Gastroesophageal sphincter (tissue), 4 donors: Measurements from ENCODE around the gene UCK1. TPM values are rescaled to one million over a fixed set of nuclear protein-coding genes. Genes with fewer than 3 reads are reported as not detected.
A peak's percentile ranks its signal among the peaks of the same experiment; 100 is the strongest.

ENCODE experiments used
- ATAC-seq: fragments of 150-250 bp; one replicate; pipeline ENCODE4 v1.9.1; 2016; ENCODE audit warnings: mild to moderate bottlenecking, moderate library complexity
- H3K27ac ChIP-seq, 4 donors: fragments of 200-600 bp; sonication (generic) in 3 of 4; 1 replicate in 3 of 4; 2 replicates in 1 of 4; pipeline ENCODE4 v1.5.1; 2016 to 2019
- H3K27me3 ChIP-seq: fragments of 200-600 bp; sonication (generic); one replicate; pipeline ENCODE4 v1.5.1; 2019
- H3K36me3 ChIP-seq, 2 donors: fragments of 200-600 bp; sonication (generic); one replicate each; pipeline ENCODE4 v1.5.1; 2019; ENCODE audit warnings: control low read depth in 1 of 2
- H3K4me1 ChIP-seq, 3 donors: fragments of 200-600 bp; sonication (generic); 1 replicate in 2 of 3; 2 replicates in 1 of 3; pipeline ENCODE4 v1.5.1; 2016 to 2019; ENCODE audit warnings: control low read depth in 2 of 3
- H3K4me3 ChIP-seq, 2 donors: fragments of 200-600 bp; sonication (generic); one replicate each; pipeline ENCODE4 v1.5.1; 2019; ENCODE audit warnings: mild to moderate bottlenecking in 1 of 2, moderate library complexity in 1 of 2
- H3K9me3 ChIP-seq, 3 donors: fragments of 200-600 bp; sonication (generic); one replicate each; pipeline ENCODE4 v1.5.1; 2017 to 2019; ENCODE audit warnings: control low read depth in 2 of 3
- CTCF ChIP-seq, 4 experiments: fragments of 200-600 bp in 2 of 4; fragments of 450-650 bp in 2 of 4; sonication (generic) in 1 of 4; IDR thresholded peaks; one replicate each; pipeline ENCODE4 v1.5.1; 2017 to 2019; ENCODE audit warnings: antibody characterized with exemption in 4 of 4, mild to moderate bottlenecking in 2 of 4, moderate library complexity in 2 of 4
- EP300 ChIP-seq: sonication (generic); formaldehyde crosslinking; IDR thresholded peaks from one replicate; pipeline ENCODE4 v1.6.1; 2017; ENCODE audit warnings: antibody characterized with exemption, mild to moderate bottlenecking
- POLR2A ChIP-seq, 2 donors: fragments of 450-650 bp; IDR thresholded peaks; one replicate each; pipeline ENCODE4 v1.6.1; 2017; ENCODE audit warnings: antibody characterized with exemption in 2 of 2, mild to moderate bottlenecking in 2 of 2, moderate library complexity in 1 of 2
- POLR2AphosphoS5 ChIP-seq: sonication (generic); formaldehyde crosslinking; IDR thresholded peaks from one replicate; pipeline ENCODE4 v1.6.1; 2017; ENCODE audit warnings: antibody characterized with exemption
- WGBS, 2 donors: methylation state at CpG; one replicate each; pipeline ENCODE4 v1.1.5; 2018; ENCODE audit warnings: low coverage in 1 of 2; 5-methylcytosine and 5-hydroxymethylcytosine counted together
- total RNA-seq, 4 donors: library from RNA; depleted of rRNA; stranded (reverse); fragments of >200 nt; gene quantifications; one replicate each; pipeline ENCODE4 v1.1.0, GENCODE V29; 2016

UCK1 gene
- total RNA-seq, 4 donors from 2014 or later = 46.8 to 125 (median 51.4) TPM

GRCh38 chr9:131484051-131484445, 47.0 kb downstream of the UCK1 start:
- TF ChIP-seq EP300 (no peak), POLR2A (IDR thresholded peaks at IDR 0.05) (no peak), CTCF (IDR thresholded peaks at IDR 0.05) (no peak), POLR2AphosphoS5 (no peak)
- Histone ChIP-seq H3K27ac (peak overlapping the region; percentile 79 to 89 (median 84)), H3K27me3 (no peaks in the 10 kb centered on the region), H3K4me1 (peaks cover 4 to 65% (median 15%) of the 10 kb centered on the region in 3 donors), H3K36me3 (peaks cover 0 to 97% of the 10 kb centered on the region in 2 donors), H3K4me3 (no peak overlapping the region), H3K9me3 (no peaks in the 10 kb centered on the region)
- 100% methylated on average over 1 of the region's 7 CpGs; no CpG with 5 or more reads in 1 of the 2 donors for WGBS, 2 donors
- ATAC-seq = no peak

DNA sequence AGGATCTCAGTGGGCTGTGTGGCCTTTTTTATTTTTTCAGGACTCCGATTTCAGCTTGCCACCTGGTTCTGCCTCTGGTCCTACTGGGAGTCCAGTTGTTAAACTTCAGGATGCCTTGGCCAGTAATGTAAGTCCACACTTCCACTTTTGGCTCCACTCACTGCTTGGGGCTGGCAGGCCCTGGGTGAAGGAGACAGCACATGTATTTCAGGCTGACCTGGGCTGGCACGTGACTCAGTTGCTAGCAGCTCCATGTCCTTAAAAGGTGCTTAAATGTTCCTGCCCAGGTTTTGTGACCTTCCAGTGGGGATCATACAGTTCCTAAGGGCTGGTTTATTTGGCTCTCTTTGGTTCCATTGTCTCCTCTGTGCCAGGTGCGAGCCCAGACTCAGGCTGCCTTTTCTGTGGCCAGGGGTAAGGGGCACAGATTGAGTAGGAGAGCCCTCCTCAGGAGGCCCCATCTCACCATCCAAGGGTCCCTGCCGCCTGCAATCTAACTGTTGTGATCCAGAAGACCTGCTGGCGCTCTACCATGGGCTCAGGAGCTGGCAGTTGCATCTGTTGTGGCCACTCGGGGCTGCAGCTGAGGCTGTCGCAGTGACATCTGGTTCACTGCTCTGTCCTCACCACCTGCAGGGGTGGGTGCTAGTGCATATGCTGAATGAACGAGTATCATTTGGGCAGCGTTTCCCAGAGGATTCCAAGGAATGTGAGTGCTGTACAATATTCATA, 47.6 kb downstream of the UCK1 start:
- TF ChIP-seq CTCF (IDR thresholded peaks at IDR 0.05) (no peak), POLR2AphosphoS5 (peak; percentile 30)
- 59% methylated on average over 2 of the region's 9 CpGs; no CpG with 5 or more reads in 1 of the 2 donors for WGBS, 2 donors
- no peak overlapping the region for H3K4me3 ChIP-seq
- H3K4me1 ChIP-seq = peaks cover 4 to 70% (median 15%) of the 10 kb centered on the region in 3 donors
- H3K36me3 ChIP-seq = peaks cover 0 to 97% of the 10 kb centered on the region in 2 donors
- ATAC-seq = peak; percentile 88
- no peaks in the 10 kb centered on the region for H3K27me3 ChIP-seq
- H3K9me3 ChIP-seq = no peaks in the 10 kb centered on the region
- H3K27ac ChIP-seq = peak overlapping the region; percentile 79 to 89 (median 84)

GRCh38 chr9:131482343-131483006, 48.6 kb downstream of the UCK1 start:
- peaks cover 0 to 97% of the 10 kb centered on the region in 2 donors for H3K36me3 ChIP-seq
- no peak for ATAC-seq
- 82 to 91% methylated on average over 12 to 16 of the region's 24 CpGs for WGBS, 2 donors

GRCh38 chr9:131481441-131482342, 49.4 kb downstream of the UCK1 start:
- WGBS, 2 donors = 51 to 78% methylated on average over 4 to 6 of the region's 19 CpGs
- Histone ChIP-seq H3K4me3 (no peak overlapping the region), H3K27me3 (no peaks in the 10 kb centered on the region), H3K4me1 (peaks cover 4 to 67% (median 15%) of the 10 kb centered on the region in 3 donors), H3K36me3 (peaks cover 0 to 97% of the 10 kb centered on the region in 2 donors), H3K27ac (peak overlapping the region; percentile 66 to 89 (median 84)), H3K9me3 (no peaks in the 10 kb centered on the region)
- no peak for ATAC-seq
- TF ChIP-seq POLR2A (IDR thresholded peaks at IDR 0.05) = no peak
- no peak for TF ChIP-seq POLR2AphosphoS5
- no peak for TF ChIP-seq CTCF (IDR thresholded peaks at IDR 0.05)
- TF ChIP-seq EP300 = no peak

More at GRCh38 chr9:131482343-131483006, 48.6 kb downstream of the UCK1 start:
- TF ChIP-seq POLR2A (IDR thresholded peaks at IDR 0.05) (no peak), EP300 (no peak), CTCF (IDR thresholded peaks at IDR 0.05) (no peak), POLR2AphosphoS5 (no peak)
- H3K9me3 ChIP-seq = no peaks in the 10 kb centered on the region
- H3K4me3 ChIP-seq = no peak overlapping the region
- peaks cover 4 to 74% (median 15%) of the 10 kb centered on the region in 3 donors for H3K4me1 ChIP-seq
- H3K27ac ChIP-seq = peak overlapping the region; percentile 66 to 89 (median 84)
- H3K27me3 ChIP-seq = no peaks in the 10 kb centered on the region
